Measurements from ENCODE around the gene SPTB. TPM values are rescaled to one million over a fixed set of nuclear protein-coding genes. Genes with fewer than 3 reads are reported as not detected.
A peak's percentile ranks its signal among the peaks of the same experiment; 100 is the strongest.

The SPTB gene
- total RNA-seq, 1 donor from 2014 or later: 312 TPM

- no peaks in the 10 kb centered on the region for H3K27me3 ChIP-seq (ENCODE audit: control insufficient read depth in 3 of 3, insufficient read depth in 3 of 3, low read length in 3 of 3)
- no peaks in the 10 kb centered on the region for H3K36me3 ChIP-seq (ENCODE audit: control insufficient read depth in 3 of 3, insufficient read depth in 3 of 3, low read length in 3 of 3)
- no peak overlapping the region for H3K9ac ChIP-seq (ENCODE audit: low read depth in 1 of 3, low read length in 3 of 3)
- H3K4me3 ChIP-seq (ENCODE audit: low read length in 3 of 3): peak overlapping the region in 1 of 3 donors; percentile 29
- H3K9me3 ChIP-seq (ENCODE audit: control insufficient read depth in 3 of 3, low read length in 3 of 3): peaks cover 0 to 2% (median 0%) of the 10 kb centered on the region in 3 donors
- H3K4me1 ChIP-seq (ENCODE audit: control insufficient read depth in 3 of 3, insufficient read depth in 3 of 3, low read length in 3 of 3): peaks cover 29 to 38% (median 32%) of the 10 kb centered on the region in 3 donors
- H3K27ac ChIP-seq (ENCODE audit: low read depth, low read length): peak overlapping the region; percentile 8
Measured at GRCh38 chr14:64715628-64716412, 163.9 kb downstream of the SPTB start.

- H3K4me1 ChIP-seq (ENCODE audit: control insufficient read depth in 3 of 3, insufficient read depth in 3 of 3, low read length in 3 of 3): peaks cover 26 to 32% (median 32%) of the 10 kb centered on the region in 3 donors
- H3K27ac ChIP-seq (ENCODE audit: low read depth, low read length): peak overlapping the region; percentile 8
- peaks cover 0 to 2% (median 0%) of the 10 kb centered on the region in 3 donors for H3K9me3 ChIP-seq (ENCODE audit: control insufficient read depth in 3 of 3, low read length in 3 of 3)
- no peaks in the 10 kb centered on the region for H3K27me3 ChIP-seq (ENCODE audit: control insufficient read depth in 3 of 3, insufficient read depth in 3 of 3, low read length in 3 of 3)
- no peak overlapping the region for H3K9ac ChIP-seq (ENCODE audit: low read depth in 1 of 3, low read length in 3 of 3)
- H3K36me3 ChIP-seq (ENCODE audit: control insufficient read depth in 3 of 3, insufficient read depth in 3 of 3, low read length in 3 of 3): no peaks in the 10 kb centered on the region
- H3K4me3 ChIP-seq (ENCODE audit: low read length in 3 of 3): no peak overlapping the region
Measured at GRCh38 chr14:64715146-64715627, 164.5 kb downstream of the SPTB start.

- Histone ChIP-seq H3K9ac (ENCODE audit: low read depth in 1 of 3, low read length in 3 of 3) (no peak overlapping the region), H3K9me3 (ENCODE audit: control insufficient read depth in 3 of 3, low read length in 3 of 3) (peaks cover 0 to 2% (median 0%) of the 10 kb centered on the region in 3 donors), H3K27me3 (ENCODE audit: control insufficient read depth in 3 of 3, insufficient read depth in 3 of 3, low read length in 3 of 3) (no peaks in the 10 kb centered on the region), H3K27ac (ENCODE audit: low read depth, low read length) (no peak overlapping the region), H3K4me3 (ENCODE audit: low read length in 3 of 3) (no peak overlapping the region), H3K36me3 (ENCODE audit: control insufficient read depth in 3 of 3, insufficient read depth in 3 of 3, low read length in 3 of 3) (no peaks in the 10 kb centered on the region), H3K4me1 (ENCODE audit: control insufficient read depth in 3 of 3, insufficient read depth in 3 of 3, low read length in 3 of 3) (peaks cover 27 to 33% (median 31%) of the 10 kb centered on the region in 3 donors)
Measured at GRCh38 chr14:64714432-64715025, 165.2 kb downstream of the SPTB start.

GRCh38 chr14:64713677-64714076 lies 166.0 kb downstream of the SPTB start:
- Histone ChIP-seq H3K9ac (ENCODE audit: low read depth in 1 of 3, low read length in 3 of 3) (no peak overlapping the region), H3K36me3 (ENCODE audit: control insufficient read depth in 3 of 3, insufficient read depth in 3 of 3, low read length in 3 of 3) (no peaks in the 10 kb centered on the region), H3K4me3 (ENCODE audit: low read length in 3 of 3) (no peak overlapping the region), H3K9me3 (ENCODE audit: control insufficient read depth in 3 of 3, low read length in 3 of 3) (peaks cover 0 to 2% (median 0%) of the 10 kb centered on the region in 3 donors), H3K27me3 (ENCODE audit: control insufficient read depth in 3 of 3, insufficient read depth in 3 of 3, low read length in 3 of 3) (no peaks in the 10 kb centered on the region), H3K27ac (ENCODE audit: low read depth, low read length) (no peak overlapping the region), H3K4me1 (ENCODE audit: control insufficient read depth in 3 of 3, insufficient read depth in 3 of 3, low read length in 3 of 3) (peaks cover 29 to 36% (median 31%) of the 10 kb centered on the region in 3 donors)

GRCh38 chr14:64711039-64711438 lies 168.7 kb downstream of the SPTB start:
- Histone ChIP-seq H3K9me3 (ENCODE audit: control insufficient read depth in 3 of 3, low read length in 3 of 3) (peaks cover 0 to 2% (median 0%) of the 10 kb centered on the region in 3 donors), H3K9ac (ENCODE audit: low read depth in 1 of 3, low read length in 3 of 3) (no peak overlapping the region), H3K27me3 (ENCODE audit: control insufficient read depth in 3 of 3, insufficient read depth in 3 of 3, low read length in 3 of 3) (no peaks in the 10 kb centered on the region), H3K36me3 (ENCODE audit: control insufficient read depth in 3 of 3, insufficient read depth in 3 of 3, low read length in 3 of 3) (no peaks in the 10 kb centered on the region), H3K4me3 (ENCODE audit: low read length in 3 of 3) (no peak overlapping the region), H3K27ac (ENCODE audit: low read depth, low read length) (no peak overlapping the region), H3K4me1 (ENCODE audit: control insufficient read depth in 3 of 3, insufficient read depth in 3 of 3, low read length in 3 of 3) (peaks cover 19 to 28% (median 22%) of the 10 kb centered on the region in 3 donors)

GRCh38 chr14:64709126-64709525 lies 170.6 kb downstream of the SPTB start:
- peak overlapping the region in 1 of 3 donors; percentile 48 for H3K4me3 ChIP-seq (ENCODE audit: low read length in 3 of 3)
- H3K9me3 ChIP-seq (ENCODE audit: control insufficient read depth in 3 of 3, low read length in 3 of 3): peaks cover 0 to 2% (median 0%) of the 10 kb centered on the region in 3 donors
- no peaks in the 10 kb centered on the region for H3K36me3 ChIP-seq (ENCODE audit: control insufficient read depth in 3 of 3, insufficient read depth in 3 of 3, low read length in 3 of 3)
- H3K4me1 ChIP-seq (ENCODE audit: control insufficient read depth in 3 of 3, insufficient read depth in 3 of 3, low read length in 3 of 3): peaks cover 23 to 31% (median 25%) of the 10 kb centered on the region in 3 donors
- peak overlapping the region in 2 of 3 donors; percentile 20 to 28 for H3K9ac ChIP-seq (ENCODE audit: low read depth in 1 of 3, low read length in 3 of 3)
- H3K27ac ChIP-seq (ENCODE audit: low read depth, low read length): peak overlapping the region; percentile 55
- no peaks in the 10 kb centered on the region for H3K27me3 ChIP-seq (ENCODE audit: control insufficient read depth in 3 of 3, insufficient read depth in 3 of 3, low read length in 3 of 3)

GRCh38 chr14:64708148-64709004 lies 171.3 kb downstream of the SPTB start:
- Histone ChIP-seq H3K9me3 (ENCODE audit: control insufficient read depth in 3 of 3, low read length in 3 of 3) (peaks cover 0 to under 1% (median 0%) of the 10 kb centered on the region in 3 donors), H3K27me3 (ENCODE audit: control insufficient read depth in 3 of 3, insufficient read depth in 3 of 3, low read length in 3 of 3) (peaks cover 0 to 3% (median 0%) of the 10 kb centered on the region in 3 donors), H3K4me1 (ENCODE audit: control insufficient read depth in 3 of 3, insufficient read depth in 3 of 3, low read length in 3 of 3) (peaks cover 27 to 38% (median 32%) of the 10 kb centered on the region in 3 donors), H3K27ac (ENCODE audit: low read depth, low read length) (peak overlapping the region; percentile 55), H3K36me3 (ENCODE audit: control insufficient read depth in 3 of 3, insufficient read depth in 3 of 3, low read length in 3 of 3) (no peaks in the 10 kb centered on the region), H3K4me3 (ENCODE audit: low read length in 3 of 3) (peak overlapping the region in 2 of 3 donors; percentile 13 to 23), H3K9ac (ENCODE audit: low read depth in 1 of 3, low read length in 3 of 3) (peak overlapping the region in 2 of 3 donors; percentile 20 to 40)

GRCh38 chr14:64707661-64708060 lies 172.0 kb downstream of the SPTB start:
- Histone ChIP-seq H3K4me3 (ENCODE audit: low read length in 3 of 3) (peak overlapping the region in 1 of 3 donors; percentile 37), H3K36me3 (ENCODE audit: control insufficient read depth in 3 of 3, insufficient read depth in 3 of 3, low read length in 3 of 3) (no peaks in the 10 kb centered on the region), H3K9ac (ENCODE audit: low read depth in 1 of 3, low read length in 3 of 3) (peak overlapping the region in 1 of 3 donors; percentile 35), H3K4me1 (ENCODE audit: control insufficient read depth in 3 of 3, insufficient read depth in 3 of 3, low read length in 3 of 3) (peaks cover 27 to 38% (median 34%) of the 10 kb centered on the region in 3 donors), H3K9me3 (ENCODE audit: control insufficient read depth in 3 of 3, low read length in 3 of 3) (no peaks in the 10 kb centered on the region), H3K27me3 (ENCODE audit: control insufficient read depth in 3 of 3, insufficient read depth in 3 of 3, low read length in 3 of 3) (peaks cover 0 to 3% (median under 1%) of the 10 kb centered on the region in 3 donors), H3K27ac (ENCODE audit: low read depth, low read length) (no peak overlapping the region)

- H3K9me3 ChIP-seq (ENCODE audit: control insufficient read depth in 3 of 3, low read length in 3 of 3): no peaks in the 10 kb centered on the region
- peaks cover 0 to 4% (median 3%) of the 10 kb centered on the region in 3 donors for H3K27me3 ChIP-seq (ENCODE audit: control insufficient read depth in 3 of 3, insufficient read depth in 3 of 3, low read length in 3 of 3)
- H3K9ac ChIP-seq (ENCODE audit: low read depth in 1 of 3, low read length in 3 of 3): peak overlapping the region in 2 of 3 donors; percentile 50 to 51
- H3K4me3 ChIP-seq (ENCODE audit: low read length in 3 of 3): peak overlapping the region in 2 of 3 donors; percentile 22 to 43
- peaks cover 27 to 38% (median 34%) of the 10 kb centered on the region in 3 donors for H3K4me1 ChIP-seq (ENCODE audit: control insufficient read depth in 3 of 3, insufficient read depth in 3 of 3, low read length in 3 of 3)
- no peaks in the 10 kb centered on the region for H3K36me3 ChIP-seq (ENCODE audit: control insufficient read depth in 3 of 3, insufficient read depth in 3 of 3, low read length in 3 of 3)
- peak overlapping the region; percentile 56 for H3K27ac ChIP-seq (ENCODE audit: low read depth, low read length)
Measured at GRCh38 chr14:64706593-64707193, 173.0 kb downstream of the SPTB start.

Measured in skeletal muscle tissue (tissue), 4 donors.